Stimulated activated CD8-positive, alpha-beta memory T cell treated with anti-CD3 and anti-CD28 coated beads, Interleukin-4, amount 100 ng/mL, for 24 hours (primary cell): ENCODE results near the gene MTA2.
"Not testable (repeated sequence)": the region's sequence is repeated elsewhere in the genome, so short reads cannot be mapped to it uniquely, and the experiment has no call there.

Experiments used
- DNase-seq: peaks from one replicate; pipeline ENCODE4 v3.0.0-alpha.2; 2020; ENCODE audit warnings: low read depth

MTA2 gene

DNA sequence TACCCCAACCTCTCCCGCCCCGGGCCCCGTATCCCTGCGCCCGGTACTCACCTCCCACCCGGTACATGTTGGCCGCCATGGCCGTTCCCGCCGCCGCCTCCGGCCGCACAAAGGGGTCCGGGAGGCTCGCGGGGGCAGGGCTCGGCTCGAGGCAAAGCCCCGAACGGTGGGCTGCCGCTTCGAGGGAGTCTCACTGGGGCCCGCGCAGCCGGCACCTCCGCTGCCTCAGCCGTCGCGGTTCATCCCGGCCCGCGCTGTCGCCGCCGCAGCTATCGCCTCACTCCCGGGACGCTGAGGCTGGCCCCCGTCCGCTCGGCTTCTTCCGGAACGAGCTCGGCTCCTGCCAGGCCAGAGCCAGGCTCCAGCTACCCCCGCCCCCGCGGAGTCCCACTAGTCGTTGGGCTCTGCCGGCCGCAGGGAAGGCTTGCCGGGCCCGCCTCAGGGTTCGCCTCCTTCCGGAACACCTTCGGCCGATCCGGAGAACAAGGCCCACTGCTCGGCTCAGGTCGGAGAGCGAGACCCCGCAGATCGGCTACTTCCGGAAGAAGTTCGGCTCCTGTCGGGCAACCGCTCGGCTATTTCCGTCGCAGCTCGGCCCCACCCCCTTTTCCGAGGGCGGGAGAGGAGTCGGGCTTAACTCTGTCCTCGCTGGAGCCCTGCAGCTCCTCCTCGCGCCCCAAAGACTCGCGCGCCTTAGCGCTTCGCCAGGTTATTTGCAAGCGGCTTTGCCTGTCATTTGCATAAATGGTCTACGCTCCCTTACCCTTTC lies at the start of gene MTA2:
Gene MTA2 (minus strand): TSS at position 494 of the 769 bp plus-strand sequence. CDS start 415 bp downstream, at position 79.
- DNase-seq, result peak; percentile 99

DNA sequence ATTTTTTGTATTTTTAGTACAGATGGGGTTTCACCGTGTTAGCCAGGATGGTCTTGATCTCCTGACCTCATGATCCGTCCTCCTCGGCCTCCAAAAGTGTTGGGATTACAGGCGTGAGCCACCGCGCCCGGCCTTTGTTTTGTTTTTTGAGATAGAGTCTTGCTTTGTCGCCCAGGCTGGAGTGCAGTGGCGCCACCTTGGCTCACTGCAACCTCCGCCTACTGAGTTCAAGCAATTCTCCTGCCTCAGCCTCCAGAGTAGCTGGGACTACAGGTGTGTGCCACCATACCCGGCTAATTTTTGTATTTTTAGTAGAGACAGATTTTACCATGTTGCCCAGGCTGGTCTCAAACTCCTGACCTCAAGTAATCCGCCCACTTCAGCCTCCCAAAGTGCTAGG lies 48.6 kb upstream of the MTA2 start:
- not testable (repeated sequence) for DNase-seq

DNA sequence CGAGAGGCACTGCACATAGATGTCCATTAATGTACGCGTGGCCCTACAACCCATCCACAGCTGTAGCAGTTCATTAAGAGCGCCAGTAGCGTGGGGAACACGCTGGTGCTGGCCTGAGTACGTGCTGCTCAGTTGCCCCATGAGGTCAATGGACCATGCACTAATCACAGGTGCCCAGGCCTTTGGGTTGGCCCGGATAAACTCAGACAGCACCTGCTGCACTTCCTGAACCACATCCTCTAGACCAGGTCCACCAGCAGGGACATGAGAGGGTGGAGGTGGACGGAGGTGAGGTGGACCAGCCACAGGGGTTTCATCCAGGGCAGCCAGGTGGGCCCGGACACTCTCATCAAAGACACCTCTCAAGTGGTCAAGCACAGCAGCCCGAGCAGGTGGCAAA lies 47.8 kb upstream of the MTA2 start:
- DNase-seq, result no peak

DNA sequence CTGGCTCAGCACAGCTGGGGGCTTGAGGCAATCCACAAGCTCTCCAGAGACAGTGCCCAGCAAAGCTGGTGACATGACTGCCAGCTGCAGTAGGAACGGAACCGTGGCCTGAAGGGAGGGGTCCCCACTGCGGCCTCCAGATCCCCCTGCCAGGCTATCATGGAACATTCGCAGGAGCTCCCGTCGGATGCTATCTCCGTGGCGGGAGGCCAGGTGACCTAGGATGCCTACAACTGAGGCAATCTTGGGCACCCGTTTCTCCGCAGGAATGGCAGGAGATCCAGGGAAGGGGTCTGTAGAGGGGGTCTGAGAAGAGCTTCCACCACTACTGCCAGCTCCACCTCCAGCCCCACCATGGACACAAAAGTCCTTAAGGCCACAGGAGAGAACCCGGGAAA lies 47.3 kb upstream of the MTA2 start:
- DNase-seq, result no peak

DNA sequence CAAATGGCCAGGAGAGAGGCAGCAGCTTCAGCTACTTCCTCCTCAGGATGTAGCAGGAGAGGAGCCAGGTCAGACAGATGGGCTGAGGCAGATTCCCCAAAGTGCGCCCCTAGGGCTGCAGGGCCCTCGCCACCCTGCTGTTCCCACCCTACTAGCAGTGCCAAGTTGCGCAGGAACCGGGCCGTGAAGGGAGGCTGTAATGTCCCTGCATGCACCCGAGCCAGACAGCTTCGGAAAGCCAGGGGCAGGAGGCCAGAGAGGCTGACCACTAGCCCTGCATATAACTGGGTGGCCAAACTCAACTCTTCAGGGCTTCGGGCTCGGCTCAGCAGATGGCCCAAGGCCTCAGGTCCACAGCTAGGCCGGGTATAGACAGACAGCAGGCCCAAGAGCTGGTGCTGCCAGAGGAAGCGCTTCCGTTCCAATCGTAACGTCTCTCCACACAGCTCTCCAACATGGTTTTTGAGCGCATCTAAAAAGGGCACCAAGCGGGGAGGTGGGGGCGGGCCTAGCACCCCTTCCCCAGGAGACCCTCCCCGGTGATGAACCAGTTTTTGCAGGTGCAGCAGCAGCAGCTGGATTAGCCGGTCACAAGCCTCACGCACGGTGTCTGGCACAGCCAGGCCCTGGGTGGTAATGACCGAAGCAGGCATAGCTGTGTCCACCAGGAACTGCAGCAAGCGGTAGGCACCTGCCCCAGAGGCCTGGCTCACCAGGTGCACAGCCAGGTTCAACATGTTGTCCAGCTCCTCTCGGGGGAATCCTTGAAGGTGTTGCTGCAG lies 46.7 kb upstream of the MTA2 start:
- DNase-seq, result no peak

DNA sequence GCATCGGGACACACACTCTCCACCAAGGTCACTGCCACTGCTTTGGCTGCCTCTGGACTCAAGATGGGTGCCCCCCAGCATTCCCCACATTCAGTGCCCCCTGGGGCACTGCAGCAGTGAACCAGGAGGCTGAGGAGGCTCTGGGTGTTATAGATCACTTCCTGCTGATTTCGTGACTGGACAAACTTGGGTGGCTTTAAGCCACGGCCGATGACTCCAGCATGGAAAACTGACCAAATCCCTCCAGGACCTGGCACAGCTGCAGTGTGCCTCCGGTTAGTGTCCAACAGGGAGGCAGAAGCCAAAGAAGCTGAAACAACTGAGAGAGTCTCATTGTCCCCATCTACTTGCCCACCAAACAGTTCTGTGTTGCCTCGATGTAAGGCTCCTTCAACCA lies 45.9 kb upstream of the MTA2 start:
- no peak for DNase-seq

DNA sequence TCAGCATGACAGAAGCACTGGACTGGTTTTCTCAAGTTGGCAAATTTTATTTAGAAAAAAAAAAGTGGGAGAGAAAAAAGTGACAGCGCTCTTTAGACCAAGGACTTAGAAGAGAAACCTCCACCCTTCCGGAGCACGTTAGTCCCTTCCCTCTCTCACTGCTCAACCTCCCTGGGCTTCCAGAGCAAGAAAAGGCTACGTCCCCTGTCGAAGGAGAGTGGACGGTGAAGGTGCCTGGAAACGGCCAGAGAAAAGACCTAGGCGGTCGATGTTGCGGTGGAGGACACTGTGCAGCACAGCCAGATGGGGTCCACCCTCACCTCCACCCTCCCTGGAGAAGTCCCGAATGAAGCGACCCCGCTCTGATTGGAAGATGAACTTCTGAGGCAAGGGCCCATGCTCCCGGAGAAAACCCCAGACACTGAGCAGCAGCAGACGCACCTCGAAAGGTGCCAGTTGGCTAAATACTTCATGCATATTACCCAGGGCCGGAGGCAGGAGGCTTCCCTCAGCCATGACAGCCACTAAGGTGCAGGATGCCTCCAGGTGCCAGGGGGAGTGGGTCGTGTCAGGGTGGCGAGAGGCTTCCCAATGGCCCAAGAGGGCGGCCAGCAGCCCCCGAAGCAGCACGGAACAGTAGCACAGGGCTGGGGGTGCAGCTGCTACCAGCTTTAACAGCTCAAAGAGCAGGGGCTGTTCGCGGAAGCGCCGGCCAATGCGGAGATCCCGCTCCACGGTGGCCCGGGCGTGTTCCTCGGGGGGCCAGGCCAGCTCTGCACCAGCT lies 45.4 kb upstream of the MTA2 start:
- no peak for DNase-seq

DNA sequence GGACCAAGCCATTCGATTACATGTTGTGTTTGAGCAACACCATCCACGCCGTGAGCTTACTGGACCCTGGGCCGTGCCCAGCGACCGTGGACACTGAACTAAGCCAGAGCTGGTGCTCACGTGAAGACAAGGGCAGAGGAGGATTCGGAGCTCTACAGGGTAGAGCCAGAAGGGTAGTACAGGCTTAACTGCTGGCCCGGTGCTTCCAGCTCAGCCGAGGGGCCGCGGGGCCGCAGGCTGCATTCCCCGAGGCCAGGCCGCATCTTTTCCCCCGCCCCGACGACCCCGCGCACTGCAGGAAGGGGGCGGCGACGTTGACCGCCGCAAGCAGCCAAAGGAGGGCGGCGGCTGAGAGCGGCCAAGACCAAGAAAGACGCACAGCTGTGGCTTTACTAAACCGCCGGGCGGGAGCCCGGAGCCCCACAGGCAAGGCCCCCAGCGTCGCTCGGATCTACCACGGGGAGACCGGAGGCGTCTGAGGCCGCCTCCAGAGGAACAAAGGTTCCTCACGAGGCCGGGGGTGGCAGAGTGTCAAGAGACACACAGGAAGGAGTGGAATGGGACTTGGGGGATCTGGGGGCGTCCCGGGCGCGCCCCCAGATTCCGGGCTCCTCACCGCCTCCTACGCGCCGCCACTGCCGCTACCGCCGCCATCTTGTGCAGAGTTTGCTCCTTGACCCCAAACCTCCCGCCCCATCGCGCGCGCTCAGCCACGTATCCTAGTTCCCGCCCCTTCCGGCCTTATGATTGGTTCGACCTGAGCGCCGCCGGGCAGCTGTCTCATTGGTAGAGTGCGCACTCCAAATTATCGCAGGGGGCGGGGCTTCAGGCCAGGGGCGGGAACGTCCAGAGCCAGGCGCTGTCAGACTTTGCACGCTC lies 44.5 kb upstream of the MTA2 start, which contains the start of gene GANAB:
Gene GANAB (minus strand): TSS at position 668 of the 879 bp plus-strand sequence. CDS start 14 bp downstream, at position 654.
- DNase-seq, result peak; percentile 99

DNA sequence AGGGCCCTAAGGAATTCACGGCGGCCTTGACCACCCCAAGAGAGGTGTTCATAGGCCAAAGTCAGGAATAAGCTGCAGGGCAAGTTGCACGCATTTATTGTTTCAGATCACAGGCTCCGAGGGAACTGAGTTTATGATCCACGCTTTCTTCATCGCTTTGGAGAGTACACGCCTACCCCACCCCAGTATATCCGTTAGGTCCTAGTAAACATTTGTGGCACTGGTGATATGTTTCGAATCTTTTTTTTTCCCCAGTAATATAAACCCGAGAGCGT lies 43.9 kb upstream of the MTA2 start:
- DNase-seq, result no peak

DNA sequence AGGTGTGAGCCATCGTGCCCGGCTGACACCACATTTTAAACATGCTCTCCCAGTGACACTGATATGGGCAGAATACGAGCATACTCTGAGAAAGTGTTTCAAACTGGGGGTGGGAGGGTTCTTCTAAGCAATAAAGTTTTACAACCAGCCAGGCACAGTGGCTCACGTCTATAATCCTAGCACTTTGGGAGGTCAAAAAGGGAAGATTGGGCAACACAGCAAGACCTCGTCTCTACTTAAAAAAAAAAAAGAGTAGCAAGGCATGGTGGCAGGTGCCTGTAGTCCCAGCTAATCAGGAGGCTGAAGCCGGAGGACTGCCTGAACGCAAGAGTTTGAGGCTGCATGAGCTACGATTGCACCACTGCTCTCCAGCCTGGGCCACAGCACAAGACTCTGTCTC lies 42.6 kb upstream of the MTA2 start:
- no peak for DNase-seq

DNA sequence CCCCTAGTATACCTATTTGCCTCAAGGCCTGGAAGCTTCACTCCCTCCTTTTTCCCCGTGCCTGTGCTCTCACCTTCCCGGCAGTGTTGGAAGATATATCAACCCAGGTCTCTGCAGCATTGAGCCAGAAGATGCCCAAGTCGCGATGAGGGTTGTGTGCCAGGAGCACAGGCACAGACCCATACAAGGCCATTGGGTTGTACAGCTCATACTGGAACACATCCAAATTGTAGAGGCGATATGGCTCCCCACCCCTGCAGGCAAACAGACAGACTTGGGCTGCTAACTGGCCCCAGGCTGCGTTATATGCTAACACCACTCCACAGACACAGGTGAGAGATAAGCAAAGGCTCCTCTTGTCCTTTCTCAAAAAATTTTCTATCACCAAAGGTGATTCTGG lies 30.8 kb upstream of the MTA2 start:
- no peak for DNase-seq

DNA sequence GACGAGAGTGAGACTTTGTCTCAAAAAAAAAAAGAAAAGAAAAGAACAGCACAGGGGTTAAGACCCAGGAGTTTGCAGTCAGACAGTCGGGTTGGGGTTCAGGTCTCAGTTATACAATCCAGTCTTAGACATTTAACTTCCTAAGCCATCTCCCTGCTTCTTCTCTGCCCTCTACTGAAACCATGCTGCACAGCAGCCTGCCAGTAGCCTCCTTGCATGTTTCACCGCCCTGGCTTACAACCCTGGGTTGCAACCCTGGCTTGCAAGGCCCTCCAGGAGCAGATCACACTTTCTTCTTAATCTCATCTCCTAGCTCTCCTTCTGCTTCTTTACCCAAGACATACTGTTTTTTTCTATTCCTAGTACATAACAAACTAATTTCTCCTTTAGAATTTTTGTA lies 26.0 kb upstream of the MTA2 start:
- DNase-seq, result no peak

DNA sequence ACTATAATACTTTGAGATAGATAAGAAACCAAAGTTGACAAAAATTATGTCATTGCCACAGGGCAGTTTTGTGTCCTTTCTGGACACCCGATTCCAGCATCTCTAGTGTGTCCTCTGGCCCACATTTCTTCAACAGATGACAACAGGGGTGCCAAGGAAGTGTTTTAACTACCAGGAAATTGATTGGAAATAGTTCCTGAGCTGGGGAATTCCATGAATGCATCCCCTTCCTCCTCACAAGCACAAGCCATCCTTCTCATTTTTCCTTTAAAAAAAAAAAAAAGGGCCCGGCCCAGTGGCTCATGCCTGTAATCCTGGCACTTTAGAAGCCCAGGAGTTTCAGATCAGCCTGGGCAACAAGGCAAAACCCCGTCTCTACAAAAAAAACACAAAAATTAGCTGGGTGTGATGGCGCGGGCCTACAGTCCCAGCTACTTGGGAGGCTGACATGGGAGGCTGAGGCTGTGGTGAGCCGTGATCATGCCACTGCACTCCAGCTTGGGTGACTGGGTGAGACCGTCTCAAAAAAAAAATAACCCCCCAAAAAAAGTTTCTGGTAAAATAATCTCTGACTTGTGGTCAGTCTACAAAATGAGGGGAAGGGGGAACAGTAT lies 20.9 kb upstream of the MTA2 start:
- DNase-seq, result no peak

DNA sequence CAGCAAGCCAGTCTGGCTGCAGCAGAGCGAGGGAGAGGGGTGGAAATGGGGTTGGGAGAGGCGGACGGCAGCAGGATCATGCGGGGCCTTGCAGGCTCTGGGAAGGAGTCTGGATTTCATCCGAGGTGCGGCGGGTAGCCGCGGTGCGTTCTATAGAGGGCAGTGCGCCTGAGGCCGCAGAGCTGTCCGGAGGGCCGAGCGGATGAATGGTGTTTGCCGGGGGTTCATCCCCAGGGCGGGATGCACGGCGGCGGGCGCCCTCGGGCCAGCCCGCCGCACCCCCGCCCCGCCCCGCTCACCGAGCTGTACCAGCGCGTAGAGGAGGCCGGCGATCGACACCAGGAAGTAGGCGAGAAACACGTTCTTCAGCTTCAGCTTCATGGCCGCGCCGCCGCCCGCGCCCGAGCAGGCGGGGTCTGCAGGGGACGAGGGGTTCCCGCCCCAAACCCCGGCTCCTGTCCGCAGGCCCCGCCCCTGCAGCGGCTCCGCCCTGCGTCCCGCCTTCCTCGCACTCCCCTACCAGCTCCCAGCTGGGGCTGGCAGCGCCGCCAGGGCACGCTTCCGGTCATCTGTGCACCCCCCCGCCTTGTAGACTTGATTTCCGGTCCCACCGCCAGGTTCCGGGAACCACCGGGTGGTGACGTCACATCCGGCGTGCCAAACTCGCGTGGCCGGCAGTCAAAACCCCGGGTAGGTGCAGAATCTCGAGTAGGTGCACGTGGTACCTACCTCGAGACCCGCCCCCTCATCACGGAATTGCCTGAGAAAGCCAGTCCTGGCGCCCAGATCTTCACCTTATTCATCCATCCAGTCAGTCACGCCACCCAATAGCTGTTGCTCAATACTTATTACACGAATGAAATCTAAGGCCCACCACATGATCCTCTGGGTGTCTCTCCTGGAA lies 20.2 kb upstream of the MTA2 start, which contains the start of gene B3GAT3:
Gene B3GAT3 (minus strand): TSS at position 420 of the 904 bp plus-strand sequence. CDS start 39 bp downstream, at position 381.
- DNase-seq, result peak; percentile 96

DNA sequence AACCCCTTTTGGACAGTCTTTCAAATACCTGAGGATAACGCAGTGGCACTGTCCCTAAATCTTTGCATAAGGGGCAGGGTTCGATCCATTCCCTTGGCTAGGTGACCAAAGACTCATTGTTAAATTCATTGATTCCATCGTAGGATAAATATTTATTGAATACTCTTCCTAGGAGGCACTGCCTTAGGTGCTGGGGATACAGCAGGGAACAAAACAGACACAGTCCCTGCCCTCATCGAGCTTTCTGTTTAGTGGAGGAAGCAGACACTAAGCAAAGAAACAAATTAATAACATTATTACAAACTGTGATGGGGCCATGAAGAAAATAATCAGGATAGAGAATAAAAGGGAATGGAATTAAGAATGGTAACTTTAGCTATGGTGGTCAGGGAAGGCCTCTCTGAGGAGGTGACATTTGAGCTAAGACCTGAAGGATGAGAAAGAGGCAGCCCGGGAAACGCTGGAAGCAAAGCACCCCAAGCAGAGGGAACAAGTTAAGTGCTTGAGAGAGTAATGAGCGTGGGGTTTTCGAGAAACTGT lies 19.4 kb upstream of the MTA2 start:
- DNase-seq, result no peak

DNA sequence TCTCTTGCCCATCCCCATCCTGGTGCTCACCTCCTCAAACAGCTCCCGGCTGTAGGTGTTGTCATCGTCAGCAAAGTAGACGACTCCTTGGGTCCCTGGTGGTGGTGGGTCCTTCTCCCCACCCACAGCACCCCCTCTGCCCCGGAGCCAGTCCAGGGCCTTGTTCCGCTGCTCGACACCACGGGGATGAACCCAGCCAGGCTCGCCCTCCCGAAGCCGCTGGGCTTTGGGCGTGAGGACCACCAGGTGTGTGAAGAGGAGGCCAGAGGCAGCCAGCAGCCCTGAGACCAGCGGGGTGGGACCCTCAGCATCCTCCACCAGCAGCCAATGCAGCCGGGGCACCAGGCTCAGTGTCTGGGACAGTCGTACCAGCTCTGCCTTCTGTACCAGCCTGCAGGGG lies 15.3 kb upstream of the MTA2 start:
- not testable (repeated sequence) for DNase-seq

DNA sequence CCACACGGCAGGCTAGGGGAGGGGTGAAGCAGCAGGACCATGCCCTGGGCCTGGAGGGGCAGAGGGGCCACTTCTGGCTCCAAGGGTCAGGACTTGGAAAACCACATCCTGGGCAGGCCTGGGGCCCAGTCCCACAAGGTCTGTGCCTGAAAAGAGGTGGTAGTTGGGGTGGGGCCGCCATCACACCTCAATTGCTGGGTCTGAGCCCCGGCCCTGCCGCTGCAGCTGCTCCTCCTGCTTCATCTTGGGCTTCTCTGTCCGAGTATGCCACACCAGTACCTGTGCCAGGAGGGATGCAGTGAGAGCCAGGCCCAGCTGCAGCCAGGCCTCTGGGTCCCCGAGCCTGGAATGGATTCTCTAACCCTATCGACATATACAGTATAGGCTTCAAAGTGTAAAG lies 13.9 kb upstream of the MTA2 start:
- DNase-seq, result no peak

DNA sequence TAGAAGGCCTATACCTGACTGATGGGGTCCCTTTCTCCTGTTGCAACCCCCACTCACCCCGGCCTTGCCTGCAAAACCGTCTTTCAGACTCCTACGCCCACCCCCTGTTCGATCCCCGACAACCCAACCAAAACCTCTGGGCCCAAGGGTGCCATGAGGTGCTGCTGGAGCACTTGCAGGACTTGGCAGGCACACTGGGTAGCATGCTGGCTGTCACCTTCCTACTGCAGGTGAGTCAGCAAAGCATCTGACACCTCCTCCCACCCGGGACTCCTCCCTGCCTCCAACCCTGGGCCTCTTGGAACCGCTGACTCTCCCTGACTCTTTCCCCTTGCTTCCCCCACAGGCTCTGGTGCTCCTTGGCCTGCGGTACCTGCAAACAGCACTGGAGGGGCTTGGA lies 12.6 kb upstream of the MTA2 start:
- DNase-seq, result peak; percentile 28

DNA sequence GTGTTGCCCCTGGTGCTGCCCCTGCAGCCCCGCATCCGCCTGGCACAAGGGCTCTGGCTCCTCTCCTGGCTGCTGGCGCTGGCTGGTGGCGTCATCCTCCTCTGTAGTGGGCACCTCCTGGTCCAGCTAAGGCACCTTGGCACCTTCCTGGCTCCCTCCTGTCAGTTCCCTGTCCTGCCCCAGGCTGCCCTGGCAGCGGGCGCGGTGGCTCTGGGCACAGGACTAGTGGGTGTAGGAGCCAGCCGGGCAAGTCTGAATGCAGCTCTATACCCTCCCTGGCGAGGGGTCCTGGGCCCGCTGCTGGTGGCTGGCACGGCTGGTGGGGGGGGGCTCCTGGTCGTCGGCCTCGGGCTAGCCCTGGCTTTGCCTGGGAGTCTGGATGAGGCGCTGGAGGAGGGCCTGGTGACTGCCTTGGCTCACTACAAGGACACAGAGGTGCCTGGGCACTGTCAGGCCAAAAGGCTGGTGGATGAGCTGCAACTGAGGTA lies 11.7 kb upstream of the MTA2 start:
- DNase-seq, result no peak
